A673 (cell line): ENCODE results near the gene CD302. TPM values are rescaled to one million over a fixed set of nuclear protein-coding genes. Genes with fewer than 3 reads are reported as not detected.
"Not testable (repeated sequence)": the region's sequence is repeated elsewhere in the genome, so short reads cannot be mapped to it uniquely, and the experiment has no call there.

Experiments used
- BruUV-seq: library from RNA; stranded (reverse); fragments of 400-500 nt; replicated peaks from 2 replicates; lab custom pipeline; 2021; lab: Mats Ljungman, UMichigan
- CTCF ChIA-PET: fragments of 300-600 bp; sonication (Branson Sonifier 250); formaldehyde crosslinking; loops from one replicate; lab custom pipeline; 2022; ENCODE audit warnings: antibody characterized with exemption; lab: Charles Lee
- POLR2A ChIA-PET: fragments of 300-600 bp; sonication (Branson Sonifier 250); formaldehyde crosslinking; loops from one replicate; lab custom pipeline; 2022; ENCODE audit warnings: antibody characterized with exemption; ENCODE audit not compliant: low non-redundant PET; lab: Charles Lee
- DNase-seq: peaks from one replicate; pipeline ENCODE4 v3.0.0-alpha.2; 2015; ENCODE audit warnings: low spot score
- H3K27ac ChIP-seq: fragments of 200-600 bp; sonication (generic); 2 replicates; pipeline ENCODE4 v1.5.1; 2016; ENCODE audit warnings: mixed run types, low read depth, mild to moderate bottlenecking, mixed read lengths, antibody characterized with exemption, low read length; ENCODE audit not compliant: poor library complexity, severe bottlenecking
- H3K27me3 ChIP-seq: fragments of 200-600 bp; sonication (generic); replicated peaks from 2 replicates; pipeline ENCODE4 v1.6.1; 2017; ENCODE audit warnings: mixed run types, low read depth, mild to moderate bottlenecking, mixed read lengths, antibody characterized with exemption, low read length; ENCODE audit not compliant: insufficient read depth, poor library complexity
- H3K36me3 ChIP-seq: fragments of 200-600 bp; sonication (generic); 2 replicates; pipeline ENCODE4 v1.6.1; 2016; ENCODE audit warnings: mixed run types, mild to moderate bottlenecking, mixed read lengths, antibody characterized with exemption, low read length; ENCODE audit not compliant: insufficient read depth, poor library complexity, severe bottlenecking
- H3K4me1 ChIP-seq: fragments of 200-600 bp; sonication (generic); 2 replicates; pipeline ENCODE4 v1.6.1; 2017; ENCODE audit warnings: mixed run types, mild to moderate bottlenecking, mixed read lengths, antibody characterized with exemption, low read length; ENCODE audit not compliant: insufficient read depth, poor library complexity, severe bottlenecking
- H3K4me3 ChIP-seq: fragments of 200-600 bp; sonication (generic); 2 replicates; pipeline ENCODE4 v1.5.1; 2016; ENCODE audit warnings: low read depth, mixed run types, mild to moderate bottlenecking, mixed read lengths, low read length; ENCODE audit not compliant: poor library complexity, severe bottlenecking
- H3K9me3 ChIP-seq: fragments of 200-600 bp; sonication (generic); 2 replicates; pipeline ENCODE4 v1.6.1; 2016; ENCODE audit warnings: mixed run types, low read depth, mild to moderate bottlenecking, mixed read lengths, antibody characterized with exemption, low read length; ENCODE audit not compliant: poor library complexity, severe bottlenecking
- EZH2 ChIP-seq: fragments of 200-600 bp; sonication (generic); IDR thresholded peaks from 2 replicates; pipeline ENCODE4 v1.6.1; 2017; ENCODE audit warnings: borderline replicate concordance, low read depth, mild to moderate bottlenecking, mixed read lengths, antibody characterized with exemption, low read length; ENCODE audit not compliant: poor library complexity, severe bottlenecking
- intact Hi-C: fragments of 100-400 bp; cut with micrococcal nuclease; formaldehyde crosslinking; loops from one replicate; pipeline ENCODE4 v1.10.0; 2022; ENCODE audit not compliant: unreplicated experiment
- total RNA-seq: library from RNA; stranded (reverse); gene quantifications from 2 replicates; pipeline ENCODE4 v1.2.3, GENCODE V29; 2021
- TF ChIP-seq, protein P1 (sequence below): fragments of 300-800, 200-600 bp; sonication (generic); conservative IDR thresholded peaks from 2 replicates; pipeline ENCODE4 v1.5.1; 2017; ENCODE audit warnings: low read depth, mild to moderate bottlenecking, antibody characterized with exemption, low read length, moderate library complexity, mixed read lengths

CD302 gene
- total RNA-seq, 1 experiment from 2014 or later = 0.24 TPM

DNA sequence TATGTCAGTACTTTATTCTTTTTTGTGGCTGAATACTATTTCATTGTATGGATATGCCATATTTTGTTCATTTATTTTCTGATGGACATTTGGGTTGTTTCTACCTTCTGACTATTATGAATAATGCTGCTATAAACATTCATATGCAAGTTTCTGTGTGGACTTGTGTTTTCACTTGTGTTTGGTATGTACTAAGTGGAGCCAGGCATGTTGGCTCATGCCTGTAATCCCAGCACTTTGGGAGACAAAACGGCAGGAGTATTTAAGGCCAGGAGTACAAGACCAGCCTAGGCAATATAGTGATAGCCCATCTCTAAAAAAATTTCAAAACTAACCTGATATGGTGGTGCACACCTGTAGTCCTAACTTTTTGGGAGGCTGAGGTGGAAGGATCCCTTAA, 62.4 kb downstream of the CD302 start:
- Histone ChIP-seq H3K27me3 (no peaks in the 10 kb centered on the region), H3K4me1 (no peaks in the 10 kb centered on the region), H3K9me3 (no peaks in the 10 kb centered on the region), H3K4me3 (no peak overlapping the region), H3K27ac (no peak overlapping the region), H3K36me3 (peaks cover 65% of the 10 kb centered on the region)
- no peak for TF ChIP-seq EZH2
- CTCF ChIA-PET = no interaction called here
- no TSS peak for BruUV-seq
- POLR2A ChIA-PET = no interaction called here
- no peak for DNase-seq
- intact Hi-C loops = no loop called here

DNA sequence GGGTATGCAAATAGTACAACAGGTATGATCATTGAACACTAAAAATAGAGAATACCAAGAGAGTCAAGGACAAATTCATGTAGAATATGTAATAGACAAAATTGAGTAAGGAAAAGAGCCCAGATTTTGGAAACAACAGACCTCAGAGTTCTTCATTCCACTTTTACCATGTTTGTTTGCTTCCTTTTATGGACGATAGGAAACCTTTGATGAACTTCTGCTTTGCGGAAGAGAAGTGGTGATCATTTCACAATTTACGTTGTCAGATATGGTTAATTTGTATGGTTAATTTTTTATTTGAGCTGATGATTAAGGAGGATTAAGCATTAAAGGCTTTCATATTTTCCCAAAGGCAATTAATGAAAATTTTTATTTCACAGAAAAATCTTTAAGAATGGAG, 69.4 kb downstream of the CD302 start:
- ChIA-PET POLR2A (no interaction called here), CTCF (no interaction called here)
- H3K36me3 ChIP-seq = peaks cover 65% of the 10 kb centered on the region

DNA sequence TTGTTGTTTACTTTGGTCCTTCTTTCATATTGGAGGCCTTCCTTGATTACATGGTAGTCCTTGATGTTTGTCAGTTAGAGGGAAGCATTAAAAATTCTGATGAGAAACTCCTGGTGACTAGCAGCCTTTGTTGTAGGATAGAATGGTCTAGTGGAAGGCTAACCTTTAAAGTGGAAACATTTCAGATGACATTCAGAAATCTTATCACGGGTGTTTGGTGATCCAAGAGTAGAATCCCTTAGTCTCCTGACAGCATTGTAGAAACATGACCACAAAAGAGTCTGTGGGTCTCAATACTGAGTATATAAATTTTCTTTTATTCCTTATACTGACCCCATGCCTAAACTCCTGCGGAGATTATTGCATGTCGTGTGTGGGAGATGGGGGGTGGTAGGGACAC, 72.3 kb downstream of the CD302 start:
- peaks cover 7% of the 10 kb centered on the region for H3K9me3 ChIP-seq
- TF ChIP-seq EZH2 = no peak
- TF ChIP-seq, protein P1, sequence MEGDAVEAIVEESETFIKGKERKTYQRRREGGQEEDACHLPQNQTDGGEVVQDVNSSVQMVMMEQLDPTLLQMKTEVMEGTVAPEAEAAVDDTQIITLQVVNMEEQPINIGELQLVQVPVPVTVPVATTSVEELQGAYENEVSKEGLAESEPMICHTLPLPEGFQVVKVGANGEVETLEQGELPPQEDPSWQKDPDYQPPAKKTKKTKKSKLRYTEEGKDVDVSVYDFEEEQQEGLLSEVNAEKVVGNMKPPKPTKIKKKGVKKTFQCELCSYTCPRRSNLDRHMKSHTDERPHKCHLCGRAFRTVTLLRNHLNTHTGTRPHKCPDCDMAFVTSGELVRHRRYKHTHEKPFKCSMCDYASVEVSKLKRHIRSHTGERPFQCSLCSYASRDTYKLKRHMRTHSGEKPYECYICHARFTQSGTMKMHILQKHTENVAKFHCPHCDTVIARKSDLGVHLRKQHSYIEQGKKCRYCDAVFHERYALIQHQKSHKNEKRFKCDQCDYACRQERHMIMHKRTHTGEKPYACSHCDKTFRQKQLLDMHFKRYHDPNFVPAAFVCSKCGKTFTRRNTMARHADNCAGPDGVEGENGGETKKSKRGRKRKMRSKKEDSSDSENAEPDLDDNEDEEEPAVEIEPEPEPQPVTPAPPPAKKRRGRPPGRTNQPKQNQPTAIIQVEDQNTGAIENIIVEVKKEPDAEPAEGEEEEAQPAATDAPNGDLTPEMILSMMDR = no peak
- H3K36me3 ChIP-seq = peaks cover 57% of the 10 kb centered on the region
- ChIA-PET POLR2A (no interaction called here), CTCF (no interaction called here)
- no peak overlapping the region for H3K4me3 ChIP-seq
- no peaks in the 10 kb centered on the region for H3K27me3 ChIP-seq
- no peak for DNase-seq
- intact Hi-C loops = no loop called here
- no peak overlapping the region for H3K27ac ChIP-seq
- H3K4me1 ChIP-seq = no peaks in the 10 kb centered on the region
- no TSS peak for BruUV-seq

More for the DNA sequence above, 69.4 kb downstream of the CD302 start:
- TF ChIP-seq, protein P1 = no peak
- TF ChIP-seq EZH2 = no peak
- H3K4me1 ChIP-seq = no peaks in the 10 kb centered on the region
- H3K27ac ChIP-seq = no peak overlapping the region
- BruUV-seq = no TSS peak
- no peak overlapping the region for H3K4me3 ChIP-seq
- no peaks in the 10 kb centered on the region for H3K27me3 ChIP-seq
- no peak for DNase-seq
- H3K9me3 ChIP-seq = peaks cover 7% of the 10 kb centered on the region
- intact Hi-C loops = no loop called here

DNA sequence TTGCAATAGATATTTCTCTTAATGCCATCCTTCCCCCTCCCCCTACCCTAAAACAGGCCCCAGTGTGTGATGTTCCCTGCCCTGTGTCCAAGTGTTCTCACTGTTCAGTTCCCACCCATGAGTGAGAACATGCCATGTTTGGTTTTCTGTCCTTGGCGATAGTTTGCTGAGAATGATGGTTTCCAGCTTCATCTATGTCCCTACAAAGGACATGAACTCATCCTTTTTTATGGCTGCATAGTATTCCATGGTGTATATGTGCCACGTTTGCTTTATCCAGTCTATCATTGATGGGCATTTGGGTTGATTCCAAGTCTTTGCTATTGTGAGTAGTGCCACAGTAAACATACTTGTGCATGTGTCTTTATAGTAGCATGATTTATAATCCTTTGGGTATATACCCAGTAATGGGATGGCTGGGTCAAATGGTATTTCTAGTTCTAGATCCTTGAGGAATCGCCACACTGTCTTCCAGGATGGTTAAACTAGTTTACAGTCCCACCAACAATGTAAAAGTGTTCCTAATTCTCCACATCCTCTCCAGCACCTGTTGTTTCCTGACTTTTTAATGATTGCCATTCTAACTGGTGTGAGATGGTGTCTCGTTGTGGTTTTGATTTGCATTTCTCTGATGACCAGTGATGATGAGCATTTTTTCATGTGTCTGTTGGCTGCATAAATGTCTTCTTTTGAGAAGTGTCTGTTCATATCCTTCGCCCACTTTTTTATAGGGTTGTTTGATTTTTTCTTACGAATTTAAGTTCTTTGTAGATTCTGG, 73.0 kb downstream of the CD302 start:
- POLR2A ChIA-PET, intact Hi-C loops: not testable (repeated sequence)

More for the DNA sequence above, 73.0 kb downstream of the CD302 start:
- H3K4me1 ChIP-seq, H3K27ac ChIP-seq, DNase-seq, H3K27me3 ChIP-seq, CTCF ChIA-PET, H3K9me3 ChIP-seq, BruUV-seq, H3K4me3 ChIP-seq: not testable (repeated sequence)
- H3K36me3 ChIP-seq = peaks cover 57% of the 10 kb centered on the region
